ENCODE data around the gene GMDS. TPM values are rescaled to one million over a fixed set of nuclear protein-coding genes. Genes with fewer than 3 reads are reported as not detected.

Gene GMDS
- total and polyA plus RNA-seq, 2 of the 13 experiments (the other 11 are each of a cell fraction or from before 2014, with no cell fraction given) = 64.4 to 112 TPM

DNA sequence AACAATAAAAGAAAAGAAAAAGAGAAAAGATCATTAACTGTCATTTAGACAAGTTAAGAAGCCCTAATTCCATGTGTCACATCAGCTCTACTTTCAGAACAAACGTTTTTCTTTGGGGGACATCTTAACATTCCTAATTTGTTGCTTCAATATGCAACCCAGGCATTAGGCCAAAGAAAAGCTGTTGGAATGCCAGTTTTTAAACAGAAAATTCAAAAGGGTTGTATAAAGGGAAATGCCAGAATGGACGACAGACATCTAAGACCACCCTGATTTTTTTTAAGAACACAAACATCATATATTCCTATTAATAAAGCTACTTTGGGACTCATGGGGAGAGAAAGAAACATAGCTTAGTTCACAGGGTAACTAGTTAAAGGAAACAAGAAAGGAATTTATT, 315.0 kb downstream of the GMDS start:
- no peak overlapping the region for H2AFZ ChIP-seq (ENCODE audit: low read length)
- 88% methylated on average over 2 of the region's 2 CpGs for WGBS (ENCODE audit: low lambda C conversion rate)
- TF ChIP-seq ZSCAN22 (CRISPR knock-in tag; IDR thresholded peaks at IDR 0.05) (no peak), NR3C1 (CRISPR knock-in tag; IDR thresholded peaks at IDR 0.05) (no peak), SCMH1 (CRISPR knock-in tag; IDR thresholded peaks at IDR 0.05; ENCODE audit: borderline replicate concordance) (no peak), ZNF609 (CRISPR knock-in tag; IDR thresholded peaks at IDR 0.05; ENCODE audit: borderline replicate concordance) (no peak), TFDP1 (CRISPR knock-in tag; IDR thresholded peaks at IDR 0.05; ENCODE audit: borderline replicate concordance) (no peak), SAFB2 (CRISPR knock-in tag; IDR thresholded peaks at IDR 0.05; ENCODE audit: borderline replicate concordance, low read depth) (no peak), PRDM15 (CRISPR knock-in tag; IDR thresholded peaks at IDR 0.05) (no peak), NFIB (CRISPR knock-in tag; IDR thresholded peaks at IDR 0.05; ENCODE audit: borderline replicate concordance) (no peak), NKX3-1 (CRISPR knock-in tag; IDR thresholded peaks at IDR 0.05) (no peak), GTF3A (CRISPR knock-in tag; conservative IDR thresholded peaks at IDR 0.05) (no peak)
- TF ChIP-seq, protein P1, sequence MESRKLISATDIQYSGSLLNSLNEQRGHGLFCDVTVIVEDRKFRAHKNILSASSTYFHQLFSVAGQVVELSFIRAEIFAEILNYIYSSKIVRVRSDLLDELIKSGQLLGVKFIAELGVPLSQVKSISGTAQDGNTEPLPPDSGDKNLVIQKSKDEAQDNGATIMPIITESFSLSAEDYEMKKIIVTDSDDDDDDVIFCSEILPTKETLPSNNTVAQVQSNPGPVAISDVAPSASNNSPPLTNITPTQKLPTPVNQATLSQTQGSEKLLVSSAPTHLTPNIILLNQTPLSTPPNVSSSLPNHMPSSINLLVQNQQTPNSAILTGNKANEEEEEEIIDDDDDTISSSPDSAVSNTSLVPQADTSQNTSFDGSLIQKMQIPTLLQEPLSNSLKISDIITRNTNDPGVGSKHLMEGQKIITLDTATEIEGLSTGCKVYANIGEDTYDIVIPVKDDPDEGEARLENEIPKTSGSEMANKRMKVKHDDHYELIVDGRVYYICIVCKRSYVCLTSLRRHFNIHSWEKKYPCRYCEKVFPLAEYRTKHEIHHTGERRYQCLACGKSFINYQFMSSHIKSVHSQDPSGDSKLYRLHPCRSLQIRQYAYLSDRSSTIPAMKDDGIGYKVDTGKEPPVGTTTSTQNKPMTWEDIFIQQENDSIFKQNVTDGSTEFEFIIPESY (CRISPR knock-in tag; IDR thresholded peaks at IDR 0.05) = no peak

More for the DNA sequence above, 315.0 kb downstream of the GMDS start:
- Histone ChIP-seq H3K9ac (ENCODE audit: insufficient read depth, low read depth, low read length) (no peak overlapping the region), H3K9me3 (ENCODE audit: low read length) (no peaks in the 10 kb centered on the region), H3K27me3 (ENCODE audit: control insufficient read depth in 1 of 2, insufficient read depth in 2 of 2, low read length in 2 of 2) (no peaks in the 10 kb centered on the region), H4K20me1 (ENCODE audit: insufficient read depth, low read length) (no peaks in the 10 kb centered on the region), H3K4me2 (ENCODE audit: low read depth, low read length) (no peak overlapping the region), H3K27ac (ENCODE audit: extremely low read length, insufficient read depth, low read length) (no peak overlapping the region), H3K4me1 (ENCODE audit: insufficient read depth, low read length) (no peaks in the 10 kb centered on the region), H3K79me2 (ENCODE audit: insufficient read depth, low read length) (no peaks in the 10 kb centered on the region), H3K4me3 (replicated peaks in 1 of 3; ENCODE audit: insufficient read depth in 1 of 3, low read depth in 2 of 3, low read length in 3 of 3) (no peak overlapping the region), H3K36me3 (replicated peaks in 1 of 2; ENCODE audit: control insufficient read depth in 1 of 2, insufficient read depth in 2 of 2, low read length in 2 of 2) (peaks cover 4 to 40% of the 10 kb centered on the region in 2 experiments)
- BruUV-seq (replicated peaks) = no TSS peak
- CTCF ChIA-PET (ENCODE audit: low intra/inter-chr PET ratio, low total read pairs) = no interaction called here
- intact Hi-C loops (cut with micrococcal nuclease; ENCODE audit: unreplicated experiment) = no loop called here
- FAIRE-seq = no peak
- no peak for ATAC-seq
- POLR2A ChIA-PET = no interaction called here
- DNase-seq (ENCODE audit: low spot score) = no peak
- in situ Hi-C loops (cut with HindIII; ENCODE audit: extremely low pct_ligation_motif_present, low pct_unique_long_range_greater_than_20kb) = no loop called here
